H1 (cell line): ENCODE results near the gene ATM. TPM values are rescaled to one million over a fixed set of nuclear protein-coding genes. Genes with fewer than 3 reads are reported as not detected.

Source experiments
- CTCF ChIA-PET: fragments of 300-600 bp; sonication (Branson Sonifier 250); formaldehyde crosslinking; loops from one replicate; lab custom pipeline; 2021; ENCODE audit not compliant: partially characterized antibody; lab: Charles Lee
- POLR2A ChIA-PET: fragments of 300-600 bp; sonication (Branson Sonifier 250); formaldehyde crosslinking; loops from one replicate; lab custom pipeline; 2021; ENCODE audit warnings: inconsistent platforms; ENCODE audit not compliant: partially characterized antibody; lab: Charles Lee
- DNase-seq, 2 experiments: peaks; one replicate each; pipeline versions ENCODE4 v3.0.0 to v3.0.0-alpha.2; 2010 to 2022; ENCODE audit warnings: low spot score in 2 of 2, low read depth in 1 of 2, mixed read lengths in 1 of 2
- FAIRE-seq: peaks from 2 replicates; lab custom pipeline; 2011; peaks lifted over from hg19 to GRCh38; lab: Jason Lieb, UNC
- H2AFZ ChIP-seq: 2 replicates; pipeline ENCODE4 v1.8.1; 2012; ENCODE audit warnings: low read length, inconsistent platforms
- H2AK5ac ChIP-seq: 2 replicates; pipeline ENCODE4 v1.6.1; 2013; ENCODE audit warnings: low read depth, low read length
- H2BK120ac ChIP-seq: replicated peaks from 2 replicates; pipeline ENCODE3; 2013; ENCODE audit warnings: low read depth, low read length, inconsistent platforms
- H2BK12ac ChIP-seq: 2 replicates; pipeline ENCODE4 v1.6.1; 2013; ENCODE audit warnings: low read depth, low read length
- H2BK15ac ChIP-seq: 2 replicates; pipeline ENCODE4 v1.6.1; 2013; ENCODE audit warnings: low read length
- H2BK20ac ChIP-seq: 2 replicates; pipeline ENCODE4 v1.6.1; 2013; ENCODE audit warnings: low read length
- H2BK5ac ChIP-seq: 2 replicates; pipeline ENCODE4 v1.6.1; 2013; ENCODE audit warnings: low read depth, low read length
- H3K14ac ChIP-seq: 2 replicates; pipeline ENCODE4 v1.6.1; 2013; ENCODE audit warnings: inconsistent platforms; ENCODE audit not compliant: insufficient read length
- H3K18ac ChIP-seq: 2 replicates; pipeline ENCODE4 v1.6.1; 2013; ENCODE audit warnings: low read length; ENCODE audit errors: extremely low read depth
- H3K23ac ChIP-seq: 2 replicates; pipeline ENCODE4 v1.6.1; 2013; ENCODE audit warnings: inconsistent platforms; ENCODE audit not compliant: insufficient read length
- H3K23me2 ChIP-seq: 2 replicates; pipeline ENCODE4 v1.6.1; 2013; ENCODE audit warnings: low read depth, low read length
- H3K27ac ChIP-seq: 2 replicates; pipeline ENCODE4 v1.6.1; 2011; ENCODE audit warnings: low read depth, low read length, inconsistent platforms
- H3K27me3 ChIP-seq, 4 experiments: replicated peaks in 1 of 4; 1 replicate in 1 of 4; 2 replicates in 3 of 4; pipeline versions ENCODE4 v1.6.1 to v1.8.1; 2011 to 2013; ENCODE audit warnings: low read length in 3 of 4, mild to moderate bottlenecking in 3 of 4, inconsistent platforms in 2 of 4, mixed read lengths in 2 of 4, moderate library complexity in 1 of 4; ENCODE audit not compliant: control insufficient read depth in 3 of 4, insufficient read depth in 3 of 4; ENCODE audit errors: extremely low read depth in 1 of 4
- H3K36me3 ChIP-seq, 4 experiments: 2 replicates each; pipeline versions ENCODE4 v1.6.1 to v1.8.1; 2011 to 2013; ENCODE audit warnings: mild to moderate bottlenecking in 4 of 4, low read length in 3 of 4, moderate library complexity in 2 of 4, control low read depth in 1 of 4, inconsistent platforms in 1 of 4; ENCODE audit not compliant: insufficient read depth in 4 of 4, control insufficient read depth in 2 of 4
- H3K4ac ChIP-seq: replicated peaks from 2 replicates; pipeline ENCODE3; 2013; ENCODE audit warnings: low read length, low read depth, mixed read lengths, inconsistent platforms; ENCODE audit not compliant: insufficient read length
- H3K4me1 ChIP-seq, 4 experiments: replicated peaks in 1 of 4; 1 replicate in 1 of 4; 2 replicates in 3 of 4; pipeline versions ENCODE4 v1.6.1 to v1.8.1; 2011 to 2013; ENCODE audit warnings: low read length in 3 of 4, inconsistent platforms in 2 of 4, mixed read lengths in 1 of 4; ENCODE audit not compliant: insufficient read depth in 4 of 4, control insufficient read depth in 3 of 4
- H3K4me2 ChIP-seq, 2 experiments: 2 replicates each; pipeline versions ENCODE4 v1.6.1 to v1.8.1; 2011 to 2013; ENCODE audit warnings: low read depth in 2 of 2, low read length in 2 of 2, control low read depth in 1 of 2, inconsistent platforms in 1 of 2, mild to moderate bottlenecking in 1 of 2; ENCODE audit not compliant: insufficient read depth in 1 of 2
- H3K4me3 ChIP-seq, 4 experiments: fragments of 200-600, 300-600 bp in 1 of 4; sonication (generic), shearing (Covaris generic), sonication (Bioruptor Twin) in 1 of 4; 2 replicates each; pipeline versions ENCODE4 v1.5.1 to v1.8.1; 2011 to 2016; ENCODE audit warnings: low read length in 4 of 4, low read depth in 3 of 4, control low read depth in 2 of 4, inconsistent platforms in 2 of 4, mild to moderate bottlenecking in 2 of 4, mixed read lengths in 1 of 4, moderate library complexity in 1 of 4; ENCODE audit not compliant: insufficient read depth in 2 of 4; ENCODE audit errors: extremely low read depth in 1 of 4
- H3K56ac ChIP-seq: replicated peaks from 2 replicates; pipeline ENCODE3; 2013; ENCODE audit warnings: low read depth, mild to moderate bottlenecking, mixed read lengths, low read length, inconsistent platforms; ENCODE audit not compliant: insufficient read length
- H3K79me1 ChIP-seq: 2 replicates; pipeline ENCODE4 v1.6.1; 2013; ENCODE audit warnings: low read depth, low read length, control low read depth
- H3K79me2 ChIP-seq, 2 experiments: 2 replicates each; pipeline versions ENCODE4 v1.6.1 to v1.8.1; 2012 to 2013; ENCODE audit warnings: low read length in 2 of 2, mild to moderate bottlenecking in 2 of 2, inconsistent platforms in 1 of 2; ENCODE audit not compliant: insufficient read depth in 2 of 2, control insufficient read depth in 1 of 2
- H3K9ac ChIP-seq, 4 experiments: replicated peaks in 1 of 4; 1 replicate in 1 of 4; 2 replicates in 3 of 4; pipeline versions ENCODE4 v1.6.1 to v1.8.1; 2011 to 2013; ENCODE audit warnings: low read depth in 3 of 4, low read length in 3 of 4, control low read depth in 2 of 4, mild to moderate bottlenecking in 2 of 4, moderate library complexity in 2 of 4, inconsistent platforms in 1 of 4; ENCODE audit errors: extremely low read depth in 1 of 4
- H3K9me3 ChIP-seq, 2 experiments: 2 replicates each; pipeline versions ENCODE4 v1.6.1 to v1.8.1; 2012 to 2013; ENCODE audit warnings: mild to moderate bottlenecking in 2 of 2, moderate library complexity in 2 of 2, control low read depth in 1 of 2, inconsistent platforms in 1 of 2, low read depth in 1 of 2, low read length in 1 of 2, mixed read lengths in 1 of 2; ENCODE audit not compliant: insufficient read depth in 2 of 2
- H4K20me1 ChIP-seq, 2 experiments: replicated peaks in 1 of 2; 2 replicates each; pipeline versions ENCODE3 to v1.8.1; 2011 to 2013; ENCODE audit warnings: inconsistent platforms in 2 of 2, low read length in 2 of 2, mild to moderate bottlenecking in 1 of 2; ENCODE audit not compliant: insufficient read depth in 2 of 2, control insufficient read depth in 1 of 2
- H4K5ac ChIP-seq: 2 replicates; pipeline ENCODE4 v1.6.1; 2013; ENCODE audit warnings: low read length, low read depth, mixed read lengths, inconsistent platforms; ENCODE audit not compliant: insufficient read length
- H4K8ac ChIP-seq: 2 replicates; pipeline ENCODE4 v1.8.0; 2013; ENCODE audit warnings: mild to moderate bottlenecking, moderate library complexity, low read length, inconsistent platforms; ENCODE audit not compliant: insufficient read depth; ENCODE audit errors: extremely low read depth
- H4K91ac ChIP-seq: replicated peaks from 2 replicates; pipeline ENCODE3; 2013; ENCODE audit warnings: low read length, mixed read lengths, inconsistent platforms; ENCODE audit not compliant: insufficient read length
- BACH1 ChIP-seq: IDR thresholded peaks from 2 replicates; pipeline ENCODE4 v1.6.1; 2012; ENCODE audit warnings: low read length, improper control_type of control experiment
- BCL11A ChIP-seq, 2 experiments: IDR thresholded peaks; one replicate each; pipeline ENCODE4 v1.6.1; 2011; ENCODE audit warnings: low read depth in 2 of 2, low read length in 2 of 2, mild to moderate bottlenecking in 2 of 2
- BRCA1 ChIP-seq: IDR thresholded peaks from 2 replicates; pipeline ENCODE4 v1.6.1; 2012; ENCODE audit warnings: low read depth, low read length, improper control_type of control experiment
- CTBP2 ChIP-seq: IDR thresholded peaks from 2 replicates; pipeline ENCODE4 v1.7.0; 2011; ENCODE audit warnings: borderline replicate concordance, mild to moderate bottlenecking, moderate library complexity, mixed read lengths, low read length; ENCODE audit not compliant: insufficient read depth, insufficient read length
- E2F6 ChIP-seq: IDR thresholded peaks from 2 replicates; pipeline ENCODE4 v1.6.1; 2012; ENCODE audit warnings: inconsistent platforms
- EZH2 ChIP-seq: fragments of 200-600 bp; sonication (generic); IDR thresholded peaks from 2 replicates; pipeline ENCODE4 v1.7.1; 2012; ENCODE audit warnings: low read depth, mild to moderate bottlenecking, moderate library complexity, low read length, inconsistent platforms; ENCODE audit not compliant: severe bottlenecking
- FOSL1 ChIP-seq: IDR thresholded peaks from 2 replicates; pipeline ENCODE4 v1.6.1; 2011; ENCODE audit warnings: mild to moderate bottlenecking, low read depth, low read length, moderate library complexity; ENCODE audit not compliant: insufficient read depth
- JUN ChIP-seq: IDR thresholded peaks from 2 replicates; pipeline ENCODE4 v1.6.1; 2011; ENCODE audit warnings: low read depth, mild to moderate bottlenecking, improper control_type of control experiment, low read length
- MAX ChIP-seq: IDR thresholded peaks from 2 replicates; pipeline ENCODE4 v1.6.1; 2012; ENCODE audit warnings: inconsistent platforms
- NRF1 ChIP-seq: IDR thresholded peaks from 2 replicates; pipeline ENCODE4 v1.6.1; 2011; ENCODE audit warnings: mild to moderate bottlenecking, low read depth, low read length, improper control_type of control experiment
- SIRT6 ChIP-seq: IDR thresholded peaks from one replicate; pipeline ENCODE4 v1.7.1; 2012; ENCODE audit warnings: low read length, inconsistent platforms
- TBP ChIP-seq: IDR thresholded peaks from 2 replicates; pipeline ENCODE4 v1.6.1; 2011; ENCODE audit warnings: low read depth, low read length, improper control_type of control experiment
- TCF12 ChIP-seq: IDR thresholded peaks from 2 replicates; pipeline ENCODE4 v1.6.1; 2011; ENCODE audit warnings: low read depth, mild to moderate bottlenecking, low read length
- polyA plus RNA-seq, 7 experiments: library from polyadenylated mRNA; depleted of rRNA in 3 of 7; stranded (reverse) in 5 of 7; unstranded in 2 of 7; fragments of >200 nt in 5 of 7; fragments of 200-250 nt in 2 of 7; gene quantifications; 1 replicate in 5 of 7; 2 replicates in 1 of 7; 4 replicates in 1 of 7; pipeline versions ENCODE4 v1.2.1 to v1.2.3, GENCODE V29; 2011 to 2013; ENCODE audit warnings: missing spikeins in 2 of 7, mixed read lengths in 2 of 7
- total RNA-seq: library from RNA; stranded (reverse); fragmentation: NEBNext Ultra II Directional; extraction: Animal tissue kit (Norgen Biotek cat#: 25700); gene quantifications from 2 replicates; pipeline ENCODE4 v1.2.1, GENCODE V29; 2021

ATM gene
- total and polyA plus RNA-seq, 2 of the 8 experiments (the other 6 are each of a cell fraction or from before 2014, with no cell fraction given) = 14.9 to 55.4 TPM

GRCh38 chr11:108324587-108324986 is 101.7 kb downstream of the ATM start:
- H3K27ac ChIP-seq = no peak overlapping the region
- no peak for FAIRE-seq
- H3K9ac ChIP-seq = no peak overlapping the region
- no peak overlapping the region for H3K23ac ChIP-seq
- H2BK120ac ChIP-seq = no peak overlapping the region
- H3K4me1 ChIP-seq = no peaks in the 10 kb centered on the region
- DNase-seq = no peak
- no peak overlapping the region for H2AFZ ChIP-seq
- H3K27me3 ChIP-seq = no peaks in the 10 kb centered on the region
- no peak overlapping the region for H4K8ac ChIP-seq
- H2BK5ac ChIP-seq = no peak overlapping the region
- H3K79me2 ChIP-seq = no peaks in the 10 kb centered on the region
- no peak overlapping the region for H3K4me3 ChIP-seq
- ChIA-PET POLR2A (interaction anchor here (0.6 kb wide), 1 partner anchor 331 kb away, joined by 3 read pairs; no protein-coding TSS in a partner anchor), CTCF (interaction anchor here (1.0 to 1.2 kb wide), 2 partner anchors 10 to 13 kb away, joined by 3 read pairs; no protein-coding TSS in a partner anchor)
- H2BK15ac ChIP-seq = no peak overlapping the region
- no peak overlapping the region for H2BK12ac ChIP-seq
- no peak overlapping the region for H2AK5ac ChIP-seq
- H3K56ac ChIP-seq = no peak overlapping the region
- H3K14ac ChIP-seq = no peak overlapping the region
- H3K23me2 ChIP-seq = no peaks in the 10 kb centered on the region
- H2BK20ac ChIP-seq = no peak overlapping the region
- H3K4me2 ChIP-seq = no peak overlapping the region
- H3K18ac ChIP-seq = no peak overlapping the region
- H3K4ac ChIP-seq = no peak overlapping the region
- H4K20me1 ChIP-seq = no peaks in the 10 kb centered on the region
- no peaks in the 10 kb centered on the region for H3K9me3 ChIP-seq
- peaks cover 2 to 70% (median 19%) of the 10 kb centered on the region in 4 experiments; a peak in 7 of 8 replicates for H3K36me3 ChIP-seq
- H4K91ac ChIP-seq = no peak overlapping the region
- no peaks in the 10 kb centered on the region for H3K79me1 ChIP-seq
- H4K5ac ChIP-seq = no peak overlapping the region
- TF ChIP-seq BACH1 (no peak), SIRT6 (no peak), CTBP2 (no peak), TCF12 (no peak), BCL11A (IDR thresholded peaks at IDR 0.05; ENCODE audit: low read depth in 2 of 2, low read length in 2 of 2) (no peak), JUN (no peak), NRF1 (no peak), EZH2 (no peak), TBP (no peak), BRCA1 (no peak), E2F6 (no peak), FOSL1 (no peak), MAX (no peak)
